ENCODE results near the gene SLC50A1. TPM values are rescaled to one million over a fixed set of nuclear protein-coding genes. Genes with fewer than 3 reads are reported as not detected.

SLC50A1 gene
- total RNA-seq, 2 donors from 2014 or later: 24.5 TPM

Other genes with a start within 250 kb of the SLC50A1 start
- 10 to 100 TPM; 26.5 to 31.5 TPM for gene PMVK, start 199.1 kb upstream of the SLC50A1 start, total RNA-seq
- 100 to 1,000 TPM in 1 of 2 donors, 10 to 100 TPM in 1; 95.3 to 138 TPM for gene PBXIP1, start 179.8 kb upstream of the SLC50A1 start, total RNA-seq
- gene PYGO2, start 174.1 kb upstream of the SLC50A1 start, total RNA-seq: 10 to 100 TPM; 17.0 to 19.2 TPM
- gene SHC1, start 165.1 kb upstream of the SLC50A1 start, total RNA-seq: 100 to 1,000 TPM; 135 to 149 TPM
- gene CKS1B, start 161.2 kb upstream of the SLC50A1 start, total RNA-seq: 10 to 100 TPM; 22.5 to 23.4 TPM
- gene FLAD1, start 152.5 kb upstream of the SLC50A1 start, total RNA-seq: 10 to 100 TPM; 18.3 to 21.6 TPM
- not detected for gene LENEP, start 142.3 kb upstream of the SLC50A1 start, total RNA-seq
- gene ZBTB7B, start 133.1 kb upstream of the SLC50A1 start, total RNA-seq: 10 to 100 TPM; 50.5 to 72.8 TPM
- gene DCST2, start 102.1 kb upstream of the SLC50A1 start, total RNA-seq: 1 to 10 TPM in 1 of 2 donors, under 1 TPM in 1; 0.48 to 1.1 TPM
- not detected for gene DCST1, start 102.0 kb upstream of the SLC50A1 start, total RNA-seq
- 100 to 1,000 TPM; 146 to 178 TPM for gene ADAM15, start 84.5 kb upstream of the SLC50A1 start, total RNA-seq
- gene EFNA4, start 72.1 kb upstream of the SLC50A1 start, total RNA-seq: 1 to 10 TPM; 2.0 to 2.6 TPM
- gene EFNA3, start 57.0 kb upstream of the SLC50A1 start, total RNA-seq: 1 to 10 TPM; 2.0 TPM
- gene EFNA1, start 8.0 kb upstream of the SLC50A1 start, total RNA-seq: 10 to 100 TPM; 12.6 to 13.2 TPM
- 10 to 100 TPM; 53.1 to 75.2 TPM for gene DPM3, start 4.7 kb downstream of the SLC50A1 start, total RNA-seq
- gene KRTCAP2, start 37.5 kb downstream of the SLC50A1 start, total RNA-seq: 100 to 1,000 TPM; 145 to 146 TPM
- gene TRIM46, start 38.0 kb downstream of the SLC50A1 start, total RNA-seq: 1 to 10 TPM; 1.3 to 2.1 TPM
- gene THBS3, start 72.0 kb downstream of the SLC50A1 start, total RNA-seq: 10 to 100 TPM; 46.3 to 96.6 TPM
- gene MTX1, start 72.8 kb downstream of the SLC50A1 start, total RNA-seq: 10 to 100 TPM; 20.9 to 26.8 TPM
- gene ENTREP3, start 119.6 kb downstream of the SLC50A1 start, total RNA-seq: 10 to 100 TPM; 21.3 to 25.3 TPM
- 10 to 100 TPM; 34.7 to 37.3 TPM for gene SCAMP3, start 126.5 kb downstream of the SLC50A1 start, total RNA-seq
- 10 to 100 TPM; 31.2 to 32.3 TPM for gene CLK2, start 137.7 kb downstream of the SLC50A1 start, total RNA-seq
- gene HCN3, start 141.6 kb downstream of the SLC50A1 start, total RNA-seq: 1 to 10 TPM; 1.4 to 1.5 TPM
- not detected for gene PKLR, start 165.6 kb downstream of the SLC50A1 start, total RNA-seq
- gene FDPS, start 173.0 kb downstream of the SLC50A1 start, total RNA-seq: 10 to 100 TPM; 86.7 to 93.0 TPM
- gene RUSC1, start 185.0 kb downstream of the SLC50A1 start, total RNA-seq: 10 to 100 TPM; 32.5 to 34.6 TPM

Measured in posterior vena cava (tissue), 2 donors.